DMS53 (cell line): ENCODE data around the gene ARID1B.
A peak's percentile ranks its signal among the peaks of the same experiment; 100 is the strongest.

Experiments
- DNase-seq: peaks from one replicate; lab custom pipeline; 2025; lab: John Stamatoyannopoulos, UW

ARID1B gene

GRCh38 chr6:157209865-157210530, 432.8 kb downstream of the ARID1B start:
- no peak for DNase-seq

DNA sequence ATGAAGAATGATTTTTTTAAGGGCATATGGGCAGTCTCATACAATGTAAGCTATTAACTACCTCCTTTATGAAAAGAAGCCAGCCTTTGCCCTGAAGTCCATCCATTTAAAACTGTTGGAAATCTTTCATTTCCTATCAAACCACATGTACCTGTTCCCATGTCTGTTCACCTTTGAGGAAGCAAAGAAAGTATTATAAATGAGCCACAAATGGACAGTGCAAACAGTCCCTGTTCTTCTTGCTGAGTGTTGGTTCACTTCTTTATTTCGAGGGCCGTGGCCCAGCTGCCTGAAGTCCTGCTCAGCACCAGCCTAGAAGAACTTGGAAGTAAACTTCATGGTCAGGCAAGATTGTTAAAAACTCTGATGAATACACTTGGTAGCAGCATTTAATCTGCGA, 433.8 kb downstream of the ARID1B start:
- no peak for DNase-seq

GRCh38 chr6:157211603-157212455, 434.7 kb downstream of the ARID1B start:
- peak; percentile 39 for DNase-seq

DNA sequence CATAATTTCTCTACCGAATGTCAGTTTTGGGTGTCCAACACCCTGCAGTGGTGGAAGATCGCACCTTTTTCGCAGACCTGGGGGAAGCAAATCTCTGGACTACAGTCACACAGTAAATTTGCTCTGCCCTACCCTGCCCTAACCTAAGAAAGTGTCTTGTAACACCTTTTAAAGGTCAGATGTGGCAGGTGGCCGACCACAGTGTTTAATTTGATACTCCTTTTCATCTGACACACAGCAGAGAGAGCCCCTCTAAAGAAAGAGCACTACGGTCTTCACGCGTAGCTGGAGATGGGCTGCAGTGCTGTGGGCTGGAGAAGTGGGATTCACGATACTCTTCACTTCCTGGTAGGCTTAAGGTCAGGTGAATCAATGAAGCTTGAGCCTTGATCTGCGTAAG, 436.2 kb downstream of the ARID1B start:
- no peak for DNase-seq

DNA sequence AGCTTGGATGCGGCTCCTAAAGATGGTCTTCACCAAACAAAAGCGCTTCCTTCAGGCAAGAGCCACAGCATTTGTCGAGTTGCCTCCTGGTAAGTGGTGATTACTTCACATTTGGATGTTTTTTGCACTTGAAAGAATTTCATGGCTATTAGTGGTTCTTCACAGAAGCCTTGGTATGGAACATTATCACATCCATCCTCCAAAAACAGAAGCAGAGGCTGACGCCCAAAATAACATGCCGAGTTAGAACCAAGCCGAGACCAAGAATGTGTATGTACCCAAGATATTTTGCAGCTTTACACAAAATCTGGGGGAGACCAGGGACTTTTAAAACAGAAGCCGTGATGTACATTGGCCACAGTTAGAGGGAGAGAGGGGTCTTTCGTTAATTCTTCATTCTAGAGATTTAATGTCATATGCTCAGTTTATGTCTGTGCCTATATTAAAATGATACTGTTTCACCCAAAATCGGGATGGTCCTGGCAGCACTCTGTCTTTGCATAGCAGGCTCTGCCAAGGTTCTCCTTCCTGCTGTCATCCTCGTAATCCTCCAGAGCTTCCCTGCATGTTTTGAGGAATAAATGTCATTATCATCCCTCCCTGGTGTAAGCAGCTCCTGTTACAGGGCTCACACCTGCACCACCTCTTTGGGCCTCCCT, 436.9 kb downstream of the ARID1B start:
- DNase-seq: no peak

GRCh38 chr6:157215717-157216116, 438.5 kb downstream of the ARID1B start:
- DNase-seq: no peak

- no peak for DNase-seq
Observed at GRCh38 chr6:157216570-157216969, 439.4 kb downstream of the ARID1B start.

- DNase-seq: no peak
Observed at GRCh38 chr6:157217198-157217893, 440.2 kb downstream of the ARID1B start.

DNA sequence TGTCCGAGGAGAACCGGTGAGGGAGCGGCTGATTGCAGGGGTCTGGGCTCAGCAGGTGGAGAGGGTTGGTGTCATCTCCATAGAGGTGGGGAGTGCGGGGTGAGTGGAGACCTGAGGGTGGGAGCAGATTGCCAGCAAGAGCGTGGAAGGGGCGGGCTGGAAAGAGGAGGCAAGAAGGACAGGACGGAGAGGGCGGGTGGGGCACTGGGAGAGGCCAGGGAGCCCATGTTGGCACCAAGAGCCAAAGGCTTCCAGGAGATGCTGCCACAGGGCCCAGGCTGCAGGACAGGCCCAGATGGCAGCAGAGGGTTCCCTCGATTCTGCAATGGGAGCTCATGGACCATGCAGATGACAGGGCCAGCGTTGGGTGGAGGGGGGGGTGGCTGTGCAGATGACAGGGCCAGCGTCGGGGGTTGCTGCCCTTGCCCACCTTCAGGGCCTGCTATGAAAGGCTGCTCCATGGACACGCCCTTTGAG, 440.8 kb downstream of the ARID1B start:
- DNase-seq: no peak

- no peak for DNase-seq
Observed at GRCh38 chr6:157218371-157219198, 441.4 kb downstream of the ARID1B start.

GRCh38 chr6:157219201-157220200, 442.3 kb downstream of the ARID1B start:
- DNase-seq: no peak

GRCh38 chr6:157220485-157220884, 443.3 kb downstream of the ARID1B start:
- DNase-seq: no peak

- DNase-seq: peak; percentile 94
Observed at GRCh38 chr6:157221049-157221816, 444.1 kb downstream of the ARID1B start.

DNA sequence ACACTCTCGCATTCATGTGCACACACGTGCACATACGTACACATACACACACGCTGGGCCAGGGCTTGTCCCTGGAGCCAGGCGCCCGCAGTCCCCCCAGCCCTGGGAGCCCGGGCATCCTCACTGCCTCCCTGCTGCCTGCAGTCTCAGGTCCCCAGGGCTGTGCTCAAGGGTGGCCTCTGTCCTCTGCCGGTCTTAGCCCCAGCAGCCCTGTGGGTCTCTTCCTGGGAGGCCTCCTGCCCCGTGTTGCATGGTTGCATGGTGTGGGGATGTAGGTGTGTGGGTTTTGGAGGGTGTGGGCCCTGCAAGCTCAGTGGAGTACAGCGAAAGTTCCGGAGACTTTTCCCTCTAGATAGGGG, 444.6 kb downstream of the ARID1B start:
- DNase-seq: no peak

DNA sequence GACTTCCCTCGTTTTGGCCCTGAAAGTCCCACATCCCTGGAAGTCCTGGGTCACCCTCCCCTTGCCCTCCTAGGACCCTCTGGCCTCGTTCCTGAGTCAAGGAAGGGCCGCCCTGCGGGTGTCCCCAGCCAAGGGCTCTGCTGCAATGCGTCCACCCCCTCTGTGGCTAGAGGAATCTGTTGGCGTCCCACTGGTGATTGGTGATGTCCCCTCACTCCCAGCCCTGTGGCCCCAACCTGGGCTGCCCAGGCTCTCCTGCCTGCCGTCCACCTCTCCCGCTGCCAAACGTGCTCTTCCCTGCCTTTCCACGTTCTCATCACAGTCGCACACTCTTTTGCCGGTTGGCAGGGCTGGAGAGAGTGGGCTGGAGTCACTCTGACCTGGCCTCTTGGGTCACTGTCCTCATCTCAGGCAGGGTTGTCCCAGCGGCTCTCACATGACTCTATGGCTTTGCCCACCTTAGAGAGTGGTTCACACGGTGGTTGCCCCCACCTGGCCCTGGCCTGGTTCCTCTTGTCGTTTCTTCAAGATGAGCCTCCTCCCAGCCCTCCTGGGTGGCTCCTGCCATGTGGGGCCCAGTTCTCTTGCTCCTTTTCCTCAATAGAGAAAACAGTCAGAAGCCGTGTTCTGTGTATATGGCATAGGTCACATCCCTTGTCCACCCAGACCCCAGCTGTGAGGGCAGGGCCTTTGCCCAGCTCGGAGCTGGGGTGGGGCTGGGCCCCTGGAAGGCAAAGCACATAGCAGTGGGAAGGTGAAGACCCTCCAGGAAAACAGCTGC, 445.2 kb downstream of the ARID1B start:
- DNase-seq: no peak

DNA sequence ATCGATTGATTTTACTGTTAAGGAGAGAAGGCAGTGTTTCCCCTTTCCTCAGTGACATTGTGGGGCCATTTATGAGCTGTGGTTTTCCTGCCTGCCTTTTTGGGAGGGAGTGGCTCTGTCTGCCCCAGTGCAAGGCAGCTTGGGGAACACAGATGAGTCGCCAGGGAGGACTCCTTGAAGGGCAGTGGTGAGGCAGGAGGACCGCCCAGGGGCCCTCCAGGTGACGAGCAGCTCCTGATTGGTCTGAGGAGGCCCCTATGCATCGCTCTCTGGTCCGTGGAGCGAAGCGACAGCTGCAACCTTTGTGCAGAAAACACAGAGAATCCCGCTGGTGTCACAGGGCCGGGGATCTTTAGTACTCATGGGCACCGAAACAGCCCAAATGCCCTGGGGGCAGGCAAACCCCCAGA, 445.8 kb downstream of the ARID1B start:
- DNase-seq: no peak

DNA sequence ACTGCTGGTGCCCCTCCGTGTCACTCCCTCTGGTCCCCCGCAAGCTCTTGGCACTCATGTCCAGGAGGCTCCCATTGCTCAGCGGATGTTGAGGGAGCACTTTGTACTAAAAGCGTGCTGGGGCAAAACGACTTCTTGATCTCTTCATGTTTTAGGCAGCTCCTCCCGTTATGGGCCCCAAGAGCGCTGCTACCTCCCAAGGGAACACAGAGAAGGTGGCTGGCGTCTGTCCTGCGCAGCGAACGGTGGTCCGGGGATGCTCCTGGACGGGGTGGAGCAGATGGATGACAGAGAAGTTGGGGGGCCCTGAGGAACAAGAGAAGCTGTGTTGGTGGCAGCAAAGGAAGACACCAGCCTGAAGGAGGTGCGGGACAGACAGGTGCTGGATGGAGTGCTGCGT, 446.3 kb downstream of the ARID1B start:
- DNase-seq: no peak

GRCh38 chr6:157224178-157224950, 447.2 kb downstream of the ARID1B start:
- no peak for DNase-seq
